Stomach (tissue), 9 donors: ENCODE results near the gene HSPG2. TPM values are rescaled to one million over a fixed set of nuclear protein-coding genes. Genes with fewer than 3 reads are reported as not detected.

Experiments
- DNase-seq, 2 donors: peaks; one replicate each; pipeline versions ENCODE4 v3.0.0 to v3.0.0-alpha.2; 2013 to 2019
- H3K27ac ChIP-seq, 5 donors: fragments of 200-600 bp in 4 of 5; sonication (generic) in 4 of 5; one replicate each; pipeline ENCODE4 v1.5.1; 2013 to 2019; ENCODE audit warnings: mild to moderate bottlenecking in 1 of 5, moderate library complexity in 1 of 5
- H3K27me3 ChIP-seq, 3 donors: fragments of 200-600 bp; sonication (generic); one replicate each; pipeline ENCODE4 v1.5.1; 2017 to 2019; ENCODE audit warnings: mixed run types in 1 of 3
- H3K36me3 ChIP-seq, 4 donors: fragments of 200-600 bp; sonication (generic); 1 replicate in 3 of 4; 2 replicates in 1 of 4; pipeline ENCODE4 v1.5.1; 2016 to 2019
- H3K4me1 ChIP-seq, 4 donors: fragments of 200-600 bp; sonication (generic); one replicate each; pipeline ENCODE4 v1.5.1; 2016 to 2019
- H3K4me3 ChIP-seq, 4 donors: fragments of 200-600 bp; sonication (generic) in 3 of 4; one replicate each; pipeline ENCODE4 v1.5.1; 2016 to 2019; ENCODE audit warnings: mild to moderate bottlenecking in 1 of 4
- H3K9me3 ChIP-seq, 4 donors: fragments of 200-600 bp; sonication (generic); one replicate each; pipeline ENCODE4 v1.5.1; 2016 to 2019
- EP300 ChIP-seq: sonication (generic); formaldehyde crosslinking; IDR thresholded peaks from one replicate; pipeline ENCODE4 v1.6.1; 2017; ENCODE audit warnings: antibody characterized with exemption
- POLR2A ChIP-seq, 4 donors: fragments of 450-650 bp; IDR thresholded peaks; one replicate each; pipeline ENCODE4 v1.6.1; 2016; ENCODE audit warnings: antibody characterized with exemption in 4 of 4, control low read depth in 2 of 4, mild to moderate bottlenecking in 1 of 4, moderate library complexity in 1 of 4
- POLR2AphosphoS5 ChIP-seq, 3 donors: sonication (generic); formaldehyde crosslinking; IDR thresholded peaks; one replicate each; pipeline ENCODE4 v1.6.1; 2016; ENCODE audit warnings: antibody characterized with exemption in 3 of 3
- WGBS, 5 donors: extraction: QIAGEN DNeasy Blood & Tissue Kit in 3 of 5; methylation state at CpG; one replicate each; pipeline versions ENCODE4 v1.1.5 to v1.1.7; 2013 to 2018; 5-methylcytosine and 5-hydroxymethylcytosine counted together
- intact Hi-C: fragments of 100-400 bp; cut with DNase I; formaldehyde crosslinking; loops from one replicate; pipeline ENCODE4 v1.15.1; 2023; ENCODE audit warnings: low total_unique reads
- polyA plus RNA-seq, 3 donors: library from polyadenylated mRNA; stranded (reverse); fragments of 200-250 nt; gene quantifications; one replicate each; pipeline ENCODE4 v1.2.3, GENCODE V29; 2013
- total RNA-seq, 5 donors: library from RNA; depleted of rRNA; stranded (reverse); fragments of >200 nt; gene quantifications; one replicate each; pipeline versions ENCODE4 v1.1.0 to v1.2.3, GENCODE V29; 2014 to 2016
- TF ChIP-seq, protein P1 (sequence below), 7 experiments: fragments of 450-650 bp in 4 of 7; fragments of 200-600 bp in 3 of 7; sonication (generic) in 3 of 7; IDR thresholded peaks; one replicate each; pipeline ENCODE4 v1.5.1; 2016 to 2019; ENCODE audit warnings: antibody characterized with exemption in 7 of 7, control low read depth in 2 of 7, mild to moderate bottlenecking in 1 of 7
- donor health status: healthy with polysubstance abuse.
- donor health status: Bipolar disorder and iron deficiency.
- donor health status: healthy.

The HSPG2 gene
- total and polyA plus RNA-seq, 8 donors, result 21.7 to 504 (median 133) TPM

DNA sequence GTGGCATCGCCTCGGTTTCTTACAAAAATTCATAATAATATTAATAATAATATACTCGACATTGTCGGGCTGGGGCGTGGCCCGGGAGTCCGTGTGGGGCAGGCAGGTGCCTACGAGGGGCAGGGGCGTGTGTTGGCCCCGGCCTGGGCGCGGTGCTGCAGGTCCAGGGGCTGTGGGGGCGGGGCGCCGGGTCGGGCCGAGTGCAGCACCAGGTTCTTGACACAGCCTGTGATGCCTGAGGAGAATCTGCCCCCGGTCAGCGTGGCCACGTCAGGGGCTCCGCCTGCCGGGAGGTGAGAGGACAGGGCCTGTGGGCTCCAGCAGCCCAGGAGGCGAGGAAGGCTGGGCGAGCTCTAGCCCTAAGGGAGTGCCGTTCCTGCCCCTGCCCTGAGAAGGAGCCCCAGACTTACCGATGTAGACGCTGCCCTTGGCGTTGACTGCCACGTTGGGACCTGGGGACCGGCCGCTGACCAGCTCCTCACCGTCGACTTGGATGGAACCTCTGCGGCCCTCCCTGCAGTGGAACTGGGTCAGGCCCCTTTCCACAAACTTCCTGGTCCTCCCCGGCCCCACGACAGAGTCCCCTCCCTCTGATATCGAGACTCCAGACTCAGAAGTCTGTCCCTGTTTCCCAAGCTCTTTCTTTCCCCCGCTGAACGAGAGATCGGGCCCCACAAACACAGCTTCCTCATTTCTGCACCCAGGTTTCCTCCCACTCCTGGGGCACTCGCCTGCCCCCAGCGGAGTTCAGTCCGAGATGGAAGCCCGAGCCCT lies 113.7 kb downstream of the HSPG2 start:
- Histone ChIP-seq H3K4me3 (no peak overlapping the region), H3K27me3 (no peaks in the 10 kb centered on the region), H3K36me3 (peaks cover 75 to 81% (median 80%) of the 10 kb centered on the region in 4 donors), H3K27ac (peak overlapping the region in 1 of 5 donors; percentile 13), H3K4me1 (peaks cover 0 to 9% (median 5%) of the 10 kb centered on the region in 4 donors), H3K9me3 (no peaks in the 10 kb centered on the region)
- intact Hi-C loops, result no loop called here
- TF ChIP-seq POLR2A (IDR thresholded peaks at IDR 0.05), result no peak
- TF ChIP-seq POLR2AphosphoS5 (IDR thresholded peaks at IDR 0.05), result no peak
- TF ChIP-seq, protein P1, sequence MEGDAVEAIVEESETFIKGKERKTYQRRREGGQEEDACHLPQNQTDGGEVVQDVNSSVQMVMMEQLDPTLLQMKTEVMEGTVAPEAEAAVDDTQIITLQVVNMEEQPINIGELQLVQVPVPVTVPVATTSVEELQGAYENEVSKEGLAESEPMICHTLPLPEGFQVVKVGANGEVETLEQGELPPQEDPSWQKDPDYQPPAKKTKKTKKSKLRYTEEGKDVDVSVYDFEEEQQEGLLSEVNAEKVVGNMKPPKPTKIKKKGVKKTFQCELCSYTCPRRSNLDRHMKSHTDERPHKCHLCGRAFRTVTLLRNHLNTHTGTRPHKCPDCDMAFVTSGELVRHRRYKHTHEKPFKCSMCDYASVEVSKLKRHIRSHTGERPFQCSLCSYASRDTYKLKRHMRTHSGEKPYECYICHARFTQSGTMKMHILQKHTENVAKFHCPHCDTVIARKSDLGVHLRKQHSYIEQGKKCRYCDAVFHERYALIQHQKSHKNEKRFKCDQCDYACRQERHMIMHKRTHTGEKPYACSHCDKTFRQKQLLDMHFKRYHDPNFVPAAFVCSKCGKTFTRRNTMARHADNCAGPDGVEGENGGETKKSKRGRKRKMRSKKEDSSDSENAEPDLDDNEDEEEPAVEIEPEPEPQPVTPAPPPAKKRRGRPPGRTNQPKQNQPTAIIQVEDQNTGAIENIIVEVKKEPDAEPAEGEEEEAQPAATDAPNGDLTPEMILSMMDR (IDR thresholded peaks at IDR 0.05), result no peak
- no peak for TF ChIP-seq EP300
- DNase-seq, result peak in 1 of 2 donors; percentile 5
- WGBS, 5 donors, result 79 to 83% (median 81%) methylated on average over 29 to 44 of the region's 44 CpGs

DNA sequence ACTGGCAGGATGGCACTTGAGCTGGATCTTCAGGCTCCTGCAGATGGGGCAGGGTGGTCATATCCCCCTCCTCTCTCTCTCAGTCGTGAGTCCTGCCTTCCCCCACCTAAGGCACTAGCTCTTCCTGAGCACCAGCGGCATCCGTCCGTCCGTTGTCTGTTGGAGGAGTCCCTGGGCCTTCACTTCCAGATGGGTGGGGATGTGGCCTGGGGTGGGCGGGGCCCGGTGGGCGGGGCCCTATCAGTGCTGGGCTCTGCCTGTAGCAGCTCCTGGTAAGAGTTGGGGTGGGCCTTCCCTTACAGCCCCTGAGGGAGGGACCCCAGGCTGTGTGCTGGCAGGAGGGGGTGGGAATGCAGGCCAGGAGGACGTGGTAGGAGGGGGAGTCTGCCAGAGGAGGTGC lies 114.8 kb downstream of the HSPG2 start:
- H3K36me3 ChIP-seq, result peaks cover 64 to 70% (median 69%) of the 10 kb centered on the region in 4 donors
- no peak overlapping the region for H3K4me3 ChIP-seq
- H3K4me1 ChIP-seq, result peaks cover 0 to 11% (median 5%) of the 10 kb centered on the region in 4 donors
- intact Hi-C loops, result no loop called here
- H3K9me3 ChIP-seq, result no peaks in the 10 kb centered on the region
- WGBS, 5 donors, result 48 to 76% (median 63%) methylated on average over 6 to 9 of the region's 9 CpGs
- TF ChIP-seq, protein P1 (IDR thresholded peaks at IDR 0.05), result no peak
- TF ChIP-seq POLR2A (IDR thresholded peaks at IDR 0.05) (no peak), POLR2AphosphoS5 (IDR thresholded peaks at IDR 0.05) (no peak), EP300 (no peak)
- H3K27me3 ChIP-seq, result no peaks in the 10 kb centered on the region
- peak in 1 of 2 donors; percentile 30 for DNase-seq
- peak overlapping the region in 1 of 5 donors; percentile 1 for H3K27ac ChIP-seq

DNA sequence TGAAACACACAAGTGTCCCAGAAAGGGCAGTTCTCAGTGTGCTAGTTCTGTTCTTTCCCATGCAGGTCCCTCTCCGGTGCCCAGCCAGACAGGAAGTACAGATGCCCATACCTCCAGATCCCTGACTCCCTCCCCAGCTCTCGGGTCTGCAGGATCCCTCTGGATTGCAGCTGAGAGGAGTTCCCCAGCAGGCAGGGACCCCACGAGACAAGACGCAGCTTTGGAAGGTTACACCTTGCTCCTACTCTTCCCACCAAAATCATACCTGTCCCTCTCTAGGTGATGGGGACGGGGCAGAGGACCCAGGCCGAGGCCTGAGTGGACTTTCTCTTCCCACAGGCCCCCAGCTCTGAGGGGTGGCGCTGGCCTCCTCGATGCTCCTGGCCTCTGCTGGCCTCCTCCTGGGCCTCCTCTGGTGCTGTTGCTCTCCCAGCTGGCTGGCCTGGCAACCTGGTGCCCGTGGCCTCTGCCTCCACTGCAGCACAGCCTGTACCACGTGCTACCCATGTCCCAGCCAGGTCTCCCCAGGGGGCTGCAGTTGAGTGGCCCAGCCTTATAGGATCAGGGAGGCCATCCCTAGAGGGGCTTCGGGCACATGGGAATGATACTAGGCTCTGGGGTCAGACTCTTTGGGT lies 115.6 kb downstream of the HSPG2 start:
- intact Hi-C loops, result no loop called here
- peak in 1 of 2 donors; percentile 3 for DNase-seq
- Histone ChIP-seq H3K36me3 (peaks cover 56 to 62% (median 61%) of the 10 kb centered on the region in 4 donors), H3K27me3 (no peaks in the 10 kb centered on the region), H3K9me3 (no peaks in the 10 kb centered on the region), H3K4me1 (peaks cover 0 to 11% (median 5%) of the 10 kb centered on the region in 4 donors), H3K4me3 (no peak overlapping the region), H3K27ac (peak overlapping the region in 1 of 5 donors; percentile 1)
- TF ChIP-seq, protein P1 (IDR thresholded peaks at IDR 0.05), result no peak
- TF ChIP-seq POLR2AphosphoS5 (IDR thresholded peaks at IDR 0.05) (no peak), POLR2A (IDR thresholded peaks at IDR 0.05) (no peak), EP300 (no peak)
- 81 to 94% (median 91%) methylated on average over 8 to 11 of the region's 11 CpGs for WGBS, 5 donors

DNA sequence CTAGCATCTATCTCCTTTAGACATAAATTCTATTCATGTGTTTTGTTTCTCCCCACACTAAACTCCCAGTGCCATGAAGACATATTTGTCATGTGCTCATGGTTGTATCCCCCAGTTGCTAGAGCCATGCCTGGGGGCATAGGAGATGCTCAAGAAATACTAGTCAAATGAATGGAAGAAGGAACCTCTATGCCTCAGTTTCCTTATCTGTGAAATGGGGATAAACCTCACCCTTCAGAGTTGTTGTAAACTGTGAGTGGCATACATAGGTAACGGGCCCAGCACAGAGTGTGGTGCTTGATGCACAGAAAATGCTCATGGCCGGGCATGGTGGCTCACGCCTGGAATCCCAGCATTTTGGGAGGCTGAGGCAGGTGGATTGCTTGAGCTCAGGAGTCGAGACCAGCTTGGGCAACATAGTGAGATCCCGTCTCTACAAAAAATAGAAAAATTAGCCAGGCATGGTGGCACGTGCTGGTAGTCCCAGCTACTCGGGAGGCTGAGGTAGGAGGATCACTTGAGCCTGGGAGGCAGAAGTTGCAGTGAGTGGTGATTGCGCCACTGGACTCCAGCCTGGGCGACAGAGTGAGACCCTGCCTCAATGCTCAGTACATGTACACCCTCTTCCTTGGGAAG lies 116.4 kb downstream of the HSPG2 start:
- H3K27ac ChIP-seq, result no peak overlapping the region
- TF ChIP-seq, protein P1 (IDR thresholded peaks at IDR 0.05), result no peak
- TF ChIP-seq EP300 (no peak), POLR2A (IDR thresholded peaks at IDR 0.05) (no peak), POLR2AphosphoS5 (IDR thresholded peaks at IDR 0.05) (no peak)
- no peak for DNase-seq
- peaks cover 0 to 15% (median 5%) of the 10 kb centered on the region in 4 donors for H3K4me1 ChIP-seq
- H3K27me3 ChIP-seq, result no peaks in the 10 kb centered on the region
- WGBS, 5 donors, result 93 to 95% (median 95%) methylated on average over 9 of the region's 9 CpGs
- peaks cover 52 to 54% (median 53%) of the 10 kb centered on the region in 4 donors for H3K36me3 ChIP-seq
- intact Hi-C loops, result no loop called here
- H3K9me3 ChIP-seq, result no peaks in the 10 kb centered on the region
- no peak overlapping the region for H3K4me3 ChIP-seq
